ENCODE data around the gene PCDHGC5. TPM values are rescaled to one million over a fixed set of nuclear protein-coding genes. Genes with fewer than 3 reads are reported as not detected.
A peak's percentile ranks its signal among the peaks of the same experiment; 100 is the strongest.

PCDHGC5 gene
- total and polyA plus RNA-seq, 2 donors (not counting 3 experiments of a cell fraction or from before 2014, with no cell fraction given), result 0.21 to 1.2 TPM

DNA sequence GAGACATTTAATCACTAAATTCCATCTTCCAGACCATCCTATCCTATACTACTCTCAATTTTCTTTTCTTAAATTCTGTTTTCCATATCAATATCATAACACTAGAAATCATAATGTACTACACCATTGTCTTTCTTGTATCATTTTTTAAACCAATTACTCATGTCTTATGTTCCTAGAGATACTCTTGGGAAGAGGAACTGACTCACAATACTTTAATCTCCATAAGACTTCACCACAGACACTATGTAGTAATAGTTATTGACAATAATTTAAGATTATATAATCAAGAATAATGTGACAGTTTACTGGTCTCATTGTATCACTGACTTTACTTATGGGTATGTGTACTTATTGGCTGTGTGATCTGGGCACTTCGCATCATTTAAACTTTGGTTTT, 43.8 kb downstream of the PCDHGC5 start:
- Histone ChIP-seq H3K79me2 (ENCODE audit: control insufficient read depth, insufficient read depth, low read length) (no peaks in the 10 kb centered on the region), H3K9me1 (replicated peaks; ENCODE audit: control insufficient read depth, extremely low read depth, insufficient read depth, low read length) (no peaks in the 10 kb centered on the region), H3K9me3 (replicated peaks; ENCODE audit: control insufficient read depth, insufficient read depth, low read length) (no peaks in the 10 kb centered on the region), H3K36me3 (ENCODE audit: control insufficient read depth in 2 of 2, extremely low read depth in 1 of 2, insufficient read depth in 2 of 2, low read length in 2 of 2) (peaks cover 0 to 8% of the 10 kb centered on the region in 2 experiments), H2AFZ (ENCODE audit: low read depth, low read length) (no peak overlapping the region), H3K27ac (ENCODE audit: insufficient read depth, low read depth, low read length) (no peak overlapping the region), H4K20me1 (replicated peaks; ENCODE audit: control insufficient read depth, extremely low read depth, insufficient read depth, low read length) (no peaks in the 10 kb centered on the region), H3K27me3 (ENCODE audit: control insufficient read depth in 2 of 2, insufficient read depth in 2 of 2, low read length in 2 of 2) (no peaks in the 10 kb centered on the region), H3K9ac (replicated peaks; ENCODE audit: extremely low read depth, insufficient read depth, low read length) (no peak overlapping the region), H3K4me1 (ENCODE audit: control insufficient read depth, extremely low read depth, insufficient read depth, low read length) (peaks cover 5% of the 10 kb centered on the region), H3K4me2 (ENCODE audit: insufficient read depth, low read length) (no peak overlapping the region), H3K4me3 (replicated peaks in 1 of 3; ENCODE audit: insufficient read depth in 1 of 3, low read depth in 1 of 3, low read length in 3 of 3) (no peak overlapping the region)
- peak; percentile 30 for DNase-seq (ENCODE audit: low read depth, low spot score)
- no peak for FAIRE-seq
- ChIA-PET CTCF (interaction anchor here (1.2 to 3.4 kb wide), 6 partner anchors 8 to 125 kb away, joined by 4 to 17 read pairs (median 7); partner anchors contain the start of genes PCDHGA12 and PCDHGB6), POLR2A (no interaction called here)
- dilution Hi-C loops (cut with MboI; ENCODE audit: extremely low pct_ligation_motif_present, low sequenced_read_pairs) (no loop called here), intact Hi-C loops (cut with micrococcal nuclease) (no loop called here)
- TF ChIP-seq FOS (IDR thresholded peaks at IDR 0.05; ENCODE audit: borderline replicate concordance, insufficient read depth, low read length) (peak; percentile 48), JUN (IDR thresholded peaks at IDR 0.05; ENCODE audit: borderline replicate concordance, insufficient read depth, insufficient read length, low read depth) (no peak), GATA2 (IDR thresholded peaks at IDR 0.05; ENCODE audit: insufficient read depth, insufficient read length, low read depth, low read length) (no peak)
- BruUV-seq (replicated peaks), result no TSS peak

GRCh38 chr5:141533897-141534296, 45.0 kb downstream of the PCDHGC5 start:
- intact Hi-C loops (cut with micrococcal nuclease), result no loop called here
- dilution Hi-C loops (cut with MboI; ENCODE audit: extremely low pct_ligation_motif_present, low sequenced_read_pairs), result no loop called here
- TF ChIP-seq POLR2AphosphoS5 (IDR thresholded peaks at IDR 0.05; ENCODE audit: insufficient read depth, low read depth, low read length) (no peak), FOS (IDR thresholded peaks at IDR 0.05; ENCODE audit: borderline replicate concordance, insufficient read depth, low read length) (no peak), MAX (IDR thresholded peaks at IDR 0.05; ENCODE audit: insufficient read depth, insufficient read length) (no peak), POLR2A (IDR thresholded peaks at IDR 0.05; ENCODE audit: low read depth, low read length) (no peak), GATA2 (IDR thresholded peaks at IDR 0.05; ENCODE audit: insufficient read depth, insufficient read length, low read depth, low read length) (no peak), EZH2 (IDR thresholded peaks at IDR 0.05; ENCODE audit: borderline replicate concordance, low read depth, low read length, severe bottlenecking) (no peak), MYC (IDR thresholded peaks at IDR 0.05; ENCODE audit: low read depth, low read length) (no peak), JUN (IDR thresholded peaks at IDR 0.05; ENCODE audit: borderline replicate concordance, insufficient read depth, insufficient read length, low read depth) (no peak)
- TF ChIP-seq, protein P1, sequence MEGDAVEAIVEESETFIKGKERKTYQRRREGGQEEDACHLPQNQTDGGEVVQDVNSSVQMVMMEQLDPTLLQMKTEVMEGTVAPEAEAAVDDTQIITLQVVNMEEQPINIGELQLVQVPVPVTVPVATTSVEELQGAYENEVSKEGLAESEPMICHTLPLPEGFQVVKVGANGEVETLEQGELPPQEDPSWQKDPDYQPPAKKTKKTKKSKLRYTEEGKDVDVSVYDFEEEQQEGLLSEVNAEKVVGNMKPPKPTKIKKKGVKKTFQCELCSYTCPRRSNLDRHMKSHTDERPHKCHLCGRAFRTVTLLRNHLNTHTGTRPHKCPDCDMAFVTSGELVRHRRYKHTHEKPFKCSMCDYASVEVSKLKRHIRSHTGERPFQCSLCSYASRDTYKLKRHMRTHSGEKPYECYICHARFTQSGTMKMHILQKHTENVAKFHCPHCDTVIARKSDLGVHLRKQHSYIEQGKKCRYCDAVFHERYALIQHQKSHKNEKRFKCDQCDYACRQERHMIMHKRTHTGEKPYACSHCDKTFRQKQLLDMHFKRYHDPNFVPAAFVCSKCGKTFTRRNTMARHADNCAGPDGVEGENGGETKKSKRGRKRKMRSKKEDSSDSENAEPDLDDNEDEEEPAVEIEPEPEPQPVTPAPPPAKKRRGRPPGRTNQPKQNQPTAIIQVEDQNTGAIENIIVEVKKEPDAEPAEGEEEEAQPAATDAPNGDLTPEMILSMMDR (IDR thresholded peaks at IDR 0.05; ENCODE audit: extremely low read depth in 1 of 2, insufficient read depth in 1 of 2, low read depth in 1 of 2, low read length in 2 of 2), result no peak
- ChIA-PET POLR2A (no interaction called here), CTCF (interaction anchor here (1.2 to 3.4 kb wide), 7 partner anchors 9 to 126 kb away, joined by 3 to 17 read pairs (median 7); partner anchors contain the start of genes PCDHGA11, PCDHGA12 and PCDHGB6)
- H3K4me3 ChIP-seq (replicated peaks in 1 of 3; ENCODE audit: insufficient read depth in 1 of 3, low read depth in 1 of 3, low read length in 3 of 3), result no peak overlapping the region
- no peak overlapping the region for H2AFZ ChIP-seq (ENCODE audit: low read depth, low read length)
- H3K4me2 ChIP-seq (ENCODE audit: insufficient read depth, low read length), result no peak overlapping the region
- no peak for DNase-seq (ENCODE audit: low read depth, low spot score)
- H3K9me3 ChIP-seq (replicated peaks; ENCODE audit: control insufficient read depth, insufficient read depth, low read length), result no peaks in the 10 kb centered on the region
- BruUV-seq (replicated peaks), result no TSS peak
- no peaks in the 10 kb centered on the region for H4K20me1 ChIP-seq (replicated peaks; ENCODE audit: control insufficient read depth, extremely low read depth, insufficient read depth, low read length)
- H3K27me3 ChIP-seq (ENCODE audit: control insufficient read depth in 2 of 2, insufficient read depth in 2 of 2, low read length in 2 of 2), result no peaks in the 10 kb centered on the region
- H3K9ac ChIP-seq (replicated peaks; ENCODE audit: extremely low read depth, insufficient read depth, low read length), result no peak overlapping the region
- H3K79me2 ChIP-seq (ENCODE audit: control insufficient read depth, insufficient read depth, low read length), result no peaks in the 10 kb centered on the region
- H3K36me3 ChIP-seq (ENCODE audit: control insufficient read depth in 2 of 2, extremely low read depth in 1 of 2, insufficient read depth in 2 of 2, low read length in 2 of 2), result no peaks in the 10 kb centered on the region
- H3K27ac ChIP-seq (ENCODE audit: insufficient read depth, low read depth, low read length), result no peak overlapping the region
- H3K4me1 ChIP-seq (ENCODE audit: control insufficient read depth, extremely low read depth, insufficient read depth, low read length), result peaks cover 5% of the 10 kb centered on the region
- H3K9me1 ChIP-seq (replicated peaks; ENCODE audit: control insufficient read depth, extremely low read depth, insufficient read depth, low read length), result no peaks in the 10 kb centered on the region
- no peak for FAIRE-seq
